HG02970 (cell line): ENCODE data around the gene NEMF.
"Not testable (repeated sequence)": the region's sequence is repeated elsewhere in the genome, so short reads cannot be mapped to it uniquely, and the experiment has no call there.

Source experiments
- ATAC-seq: cut with Tn5 transposase; IDR thresholded peaks from one replicate; pipeline ENCODE4 v1.9.1; 2021; ENCODE audit warnings: mild to moderate bottlenecking, moderate library complexity, moderate number of reproducible peaks; ENCODE audit not compliant: unreplicated experiment, low FRiP score

The NEMF gene

GRCh38 chr14:49766839-49767238 lies 85.7 kb downstream of the NEMF start:
- no peak for ATAC-seq

- no peak for ATAC-seq
Observed at GRCh38 chr14:49761839-49762551, 90.6 kb downstream of the NEMF start.

- no peak for ATAC-seq
Observed at GRCh38 chr14:49755378-49755777, 97.2 kb downstream of the NEMF start.

GRCh38 chr14:49754570-49755097 lies 98.0 kb downstream of the NEMF start:
- ATAC-seq, result no peak

- ATAC-seq, result not testable (repeated sequence)
Observed at GRCh38 chr14:49746476-49746875, 106.1 kb downstream of the NEMF start.

GRCh38 chr14:49745191-49745590 lies 107.4 kb downstream of the NEMF start:
- ATAC-seq, result no peak

- ATAC-seq, result not testable (repeated sequence)
Observed at GRCh38 chr14:49735669-49736068, 116.9 kb downstream of the NEMF start.

- no peak for ATAC-seq
Observed at GRCh38 chr14:49733836-49734235, 118.8 kb downstream of the NEMF start.

GRCh38 chr14:49732896-49733295 lies 119.7 kb downstream of the NEMF start:
- ATAC-seq, result no peak
